Iris pigment epithelial cell (primary cell): Measurements from ENCODE around the gene NFIA.

Source experiments
- DNase-seq: peaks from one replicate; pipeline ENCODE4 v3.0.0-alpha.2; 2011; ENCODE audit warnings: low read depth

Gene NFIA

DNA sequence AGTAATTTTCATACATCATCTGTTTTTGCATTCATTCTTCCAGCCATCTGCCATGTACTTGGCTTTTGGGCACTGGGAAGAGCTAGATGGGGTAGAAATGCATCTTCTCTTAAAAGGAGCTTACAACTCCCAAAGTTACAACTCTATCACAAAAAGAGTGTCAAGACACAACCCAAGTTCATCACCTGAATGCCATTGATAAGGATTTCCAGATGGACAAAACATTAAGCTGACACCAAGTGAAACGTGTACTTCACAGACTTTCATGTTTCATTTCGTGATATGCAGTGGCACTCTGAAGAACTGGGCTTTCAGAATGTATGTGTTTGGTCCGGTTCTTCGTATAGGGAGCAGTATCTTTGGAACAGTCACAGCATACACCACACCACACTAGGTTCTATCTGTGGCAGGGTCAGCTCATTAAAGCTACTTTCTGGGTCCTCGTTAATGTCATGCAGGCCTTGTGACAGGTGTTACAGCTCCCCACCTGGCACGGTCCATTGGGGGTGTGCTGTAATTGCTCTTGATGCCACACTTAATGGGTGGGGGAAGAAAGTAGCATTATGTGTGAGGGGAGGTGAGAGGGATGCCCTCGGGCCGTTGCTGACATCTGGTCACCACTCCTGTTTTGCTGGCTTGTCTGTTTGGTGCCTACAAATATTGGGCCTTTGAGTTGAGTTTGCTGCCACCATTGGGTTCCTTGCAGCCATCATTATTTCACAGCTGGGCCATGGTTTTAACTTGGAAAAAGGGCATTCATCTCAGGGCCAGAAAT, 164.9 kb downstream of the NFIA start:
- no peak for DNase-seq

DNA sequence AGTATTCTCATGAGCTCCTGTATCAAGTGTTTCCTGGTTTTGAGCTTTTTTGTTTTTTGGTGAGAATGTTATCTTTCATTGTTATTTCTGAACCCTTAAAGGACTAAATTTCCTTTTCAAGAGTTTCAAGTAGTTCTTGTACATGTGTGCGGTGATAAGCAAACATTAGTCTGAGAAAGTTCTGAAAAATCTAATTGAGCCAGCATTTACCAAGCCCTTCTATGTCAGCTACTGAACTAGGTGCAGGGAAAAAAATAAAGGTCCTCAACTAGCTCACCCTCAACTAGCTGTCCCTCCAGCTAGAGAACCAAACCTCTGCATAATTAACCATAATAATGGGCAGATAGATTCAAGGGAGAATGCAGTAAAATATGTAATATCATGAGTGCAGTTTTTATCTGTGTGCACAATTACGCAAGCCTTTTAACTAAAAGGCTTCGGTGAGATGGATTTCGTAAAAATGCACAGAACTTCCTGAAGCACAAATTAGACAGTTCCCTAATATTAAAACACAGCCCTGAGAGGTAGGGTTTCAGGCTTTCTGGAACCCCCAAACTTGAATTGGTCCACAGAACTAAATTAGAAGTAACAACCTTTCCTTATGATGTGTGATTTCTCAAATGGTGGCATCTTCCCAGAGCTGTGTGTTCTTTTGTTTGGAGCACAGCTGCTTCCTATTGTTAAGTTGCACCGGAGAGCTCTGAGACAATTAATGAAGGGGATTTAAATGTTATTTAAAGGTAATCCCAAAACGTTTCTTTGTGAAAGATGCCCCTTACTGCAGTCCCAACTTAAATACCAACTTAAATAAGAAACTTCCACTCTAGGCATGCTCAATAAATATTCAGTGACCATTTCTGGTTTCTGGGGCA, 165.8 kb downstream of the NFIA start:
- DNase-seq, result no peak

DNA sequence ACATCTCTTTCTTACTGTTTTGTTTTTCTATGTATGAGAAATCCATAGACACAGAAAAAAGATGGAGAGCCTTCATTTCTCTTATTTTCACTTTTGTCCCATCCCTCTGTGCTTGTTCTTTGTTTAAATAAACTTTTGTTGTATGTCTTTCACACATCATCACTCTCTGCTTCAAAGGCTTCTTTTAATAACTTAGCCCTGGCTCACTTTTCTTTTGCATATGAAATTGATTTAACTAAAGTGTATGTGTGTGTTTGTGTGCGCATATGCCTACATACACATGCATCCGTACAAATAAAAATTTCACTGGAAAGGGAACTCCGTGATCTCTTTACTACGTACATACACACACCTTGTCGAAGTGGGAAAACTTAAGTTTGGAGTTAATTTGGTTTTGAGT, 168.6 kb downstream of the NFIA start:
- no peak for DNase-seq

DNA sequence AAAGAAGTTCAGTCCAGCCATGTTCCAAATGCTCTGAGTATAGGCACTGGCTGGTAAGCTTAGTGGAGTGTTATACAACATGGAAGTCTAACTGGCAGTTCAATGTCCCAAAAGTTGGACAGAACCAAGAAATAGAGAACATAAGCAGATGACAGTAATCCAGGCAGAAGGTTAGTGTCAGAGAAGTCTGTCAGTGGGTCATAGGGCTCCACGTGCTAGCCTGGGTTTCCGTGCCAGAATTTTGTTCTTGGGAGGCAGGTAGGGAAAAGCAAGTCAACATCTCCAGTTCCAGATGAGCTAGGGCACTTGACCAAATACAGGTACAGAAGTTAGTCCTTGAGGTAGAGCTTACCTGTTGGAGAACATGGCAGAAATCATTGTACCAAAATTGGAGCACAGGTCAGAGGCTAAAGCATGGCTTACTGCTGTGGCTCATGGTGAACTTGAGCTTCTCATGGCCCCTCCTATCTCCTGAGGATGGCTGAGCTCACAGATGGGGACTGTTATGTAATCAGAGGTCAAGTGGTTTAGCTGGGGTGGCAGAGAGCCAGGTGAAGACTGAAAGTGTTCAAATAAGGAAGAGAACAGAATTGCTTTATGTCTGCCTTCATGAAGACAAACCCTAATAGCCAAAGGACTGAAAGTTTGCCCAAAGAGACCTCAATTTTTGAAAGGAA, 170.8 kb downstream of the NFIA start:
- peak; percentile 91 for DNase-seq

DNA sequence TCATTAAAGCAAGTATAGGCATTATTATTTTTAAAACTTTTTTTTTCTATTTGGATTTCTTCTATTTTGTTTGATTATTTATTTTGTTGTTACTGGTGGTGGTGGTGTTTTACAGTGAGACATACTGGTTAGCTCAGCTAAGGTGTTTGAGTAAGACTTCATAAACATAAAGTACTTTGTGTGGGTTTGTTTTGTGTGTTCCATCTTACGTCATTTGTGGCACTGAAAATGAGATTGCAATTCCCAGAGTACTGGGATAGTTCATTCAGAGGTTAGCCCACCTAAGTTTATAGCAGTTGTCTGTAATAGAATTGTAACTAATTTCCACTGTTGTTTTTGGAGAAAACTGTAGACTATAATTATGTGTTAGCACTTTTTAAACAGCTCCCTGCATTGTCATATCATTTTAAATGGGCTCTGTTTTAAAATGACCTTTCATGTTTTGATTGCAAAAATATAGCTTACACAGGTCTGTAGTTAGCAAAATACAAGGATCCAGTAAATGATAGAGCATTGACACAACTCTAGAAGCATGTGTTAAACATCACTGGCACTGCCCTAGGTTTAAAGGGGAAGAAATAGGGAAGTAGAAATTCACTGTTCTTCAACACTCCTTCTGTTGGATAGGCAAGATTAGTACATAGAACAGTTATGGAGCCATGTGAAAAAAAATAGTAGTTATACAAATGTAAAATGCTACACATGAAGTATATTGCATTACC, 171.7 kb downstream of the NFIA start:
- DNase-seq, result peak; percentile 48

DNA sequence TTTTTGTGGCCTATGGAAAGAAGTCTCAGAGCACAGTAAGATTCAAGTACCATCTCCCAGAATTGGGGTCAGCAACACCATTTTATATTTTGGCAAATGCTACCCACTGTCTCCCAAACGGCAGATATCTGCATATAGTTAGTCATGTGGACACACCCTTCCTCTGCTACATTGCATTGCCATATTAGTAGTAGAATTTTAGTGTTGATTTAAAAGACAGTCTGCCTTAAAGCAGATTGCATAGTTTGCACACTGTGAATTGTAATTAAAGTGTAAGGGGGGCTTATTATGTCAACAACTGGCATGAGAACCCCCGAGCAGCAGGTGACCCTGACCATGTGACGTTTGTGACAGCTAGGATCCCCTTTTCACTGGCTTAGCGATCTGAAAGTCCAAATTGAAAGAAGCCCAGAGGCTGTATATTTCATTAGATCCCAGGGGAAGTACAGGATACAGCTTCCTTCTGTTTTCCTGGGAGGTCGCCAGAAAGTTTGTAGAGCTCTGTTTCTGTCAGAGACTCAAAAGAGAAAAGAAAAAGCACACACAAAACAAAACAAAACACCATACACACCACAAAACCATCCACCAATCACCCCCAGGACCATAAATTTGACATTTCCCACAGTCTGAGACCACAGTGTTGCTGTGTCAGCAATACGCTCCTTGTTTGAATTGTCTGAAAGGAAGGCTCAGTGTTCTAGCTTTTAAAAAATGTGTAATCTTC, 172.4 kb downstream of the NFIA start:
- peak; percentile 60 for DNase-seq

DNA sequence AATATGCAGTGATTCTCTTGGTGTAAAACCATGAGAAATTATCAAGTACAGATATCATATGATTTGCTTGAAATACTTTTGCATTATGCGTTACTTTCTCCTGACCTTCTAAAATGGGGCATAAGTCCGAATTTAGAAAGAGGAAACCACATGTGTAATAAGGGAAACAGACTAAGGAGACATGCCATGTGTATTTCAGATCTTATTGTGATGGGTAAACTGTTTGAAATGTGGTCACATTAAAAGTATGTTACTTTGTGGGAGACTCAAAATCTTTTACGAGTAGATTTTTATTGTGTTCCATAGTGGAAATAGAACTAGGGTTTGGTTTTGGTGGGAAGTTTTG, 173.0 kb downstream of the NFIA start:
- no peak for DNase-seq

DNA sequence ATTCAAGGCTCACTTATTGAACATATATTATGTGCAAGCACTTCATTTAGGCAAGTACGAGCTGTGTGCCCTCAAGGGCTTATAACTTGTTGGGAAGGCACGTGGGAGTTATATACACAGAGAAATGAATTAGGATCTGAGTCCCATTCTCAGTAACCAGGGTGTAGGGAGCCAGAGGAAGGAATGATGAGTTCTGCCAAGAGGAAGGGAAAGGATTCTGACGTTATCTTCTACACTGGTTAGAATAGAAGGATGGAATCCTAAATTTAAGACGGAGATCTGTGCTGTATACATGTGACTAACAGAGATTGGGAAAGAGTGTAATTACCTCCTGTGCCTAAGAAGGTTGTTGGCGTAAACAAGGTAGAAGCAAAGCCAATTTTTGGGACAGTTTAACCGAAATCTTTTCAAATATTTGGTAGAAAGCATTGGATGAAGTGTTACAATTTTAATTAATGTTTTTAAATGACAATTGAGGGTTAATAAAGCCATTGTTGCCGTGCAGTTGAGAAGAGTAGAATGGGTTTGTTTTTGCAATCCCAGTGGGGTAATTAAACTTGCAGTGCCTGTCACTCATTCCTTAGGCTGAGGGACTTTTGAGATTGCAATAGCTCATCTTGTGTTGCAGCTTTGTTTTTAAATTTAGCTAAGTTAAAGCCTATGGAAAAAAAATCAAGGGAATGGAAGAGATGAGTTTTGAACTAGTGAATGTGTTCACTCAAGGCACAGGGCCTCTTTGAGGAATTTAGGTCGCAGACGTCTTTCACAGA, 177.2 kb downstream of the NFIA start:
- peak; percentile 24 for DNase-seq

DNA sequence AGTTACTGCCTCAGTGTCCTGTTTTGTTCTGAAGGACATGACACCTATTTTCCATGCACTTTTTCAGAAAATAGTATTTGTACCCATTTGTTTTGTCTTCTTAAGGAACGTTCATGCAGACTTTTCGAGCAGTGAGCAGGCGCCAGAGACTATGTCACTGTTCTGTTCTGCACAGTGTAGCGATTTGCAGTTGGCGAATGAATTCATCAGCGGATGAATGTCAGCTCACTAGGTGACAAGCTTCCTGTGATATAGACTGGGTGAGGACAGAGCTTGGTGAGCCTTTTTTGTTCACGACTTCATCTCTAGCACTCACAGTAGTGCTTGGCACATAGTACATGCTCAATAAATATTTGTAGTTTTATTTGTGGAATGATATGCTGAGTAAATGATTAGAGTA, 177.8 kb downstream of the NFIA start:
- DNase-seq, result no peak

DNA sequence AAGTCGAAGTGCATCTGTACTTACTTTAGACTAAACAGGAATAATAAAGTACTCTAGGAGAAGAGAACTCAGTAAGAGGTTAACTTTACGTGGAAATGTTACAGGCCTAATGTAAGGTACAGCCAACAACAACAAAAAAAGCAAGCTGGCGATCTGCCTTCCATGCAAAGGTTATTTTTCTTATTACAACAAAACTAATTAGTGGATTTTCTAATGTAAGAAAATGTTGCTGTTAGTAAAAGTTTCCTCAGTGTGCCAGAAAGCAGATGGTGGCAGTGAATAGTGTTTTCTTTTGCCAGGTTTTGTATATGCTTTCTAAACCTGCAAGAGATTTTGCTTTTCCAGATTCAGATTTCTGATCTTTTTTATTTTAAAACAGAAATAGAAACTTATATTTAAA, 179.2 kb downstream of the NFIA start:
- no peak for DNase-seq

DNA sequence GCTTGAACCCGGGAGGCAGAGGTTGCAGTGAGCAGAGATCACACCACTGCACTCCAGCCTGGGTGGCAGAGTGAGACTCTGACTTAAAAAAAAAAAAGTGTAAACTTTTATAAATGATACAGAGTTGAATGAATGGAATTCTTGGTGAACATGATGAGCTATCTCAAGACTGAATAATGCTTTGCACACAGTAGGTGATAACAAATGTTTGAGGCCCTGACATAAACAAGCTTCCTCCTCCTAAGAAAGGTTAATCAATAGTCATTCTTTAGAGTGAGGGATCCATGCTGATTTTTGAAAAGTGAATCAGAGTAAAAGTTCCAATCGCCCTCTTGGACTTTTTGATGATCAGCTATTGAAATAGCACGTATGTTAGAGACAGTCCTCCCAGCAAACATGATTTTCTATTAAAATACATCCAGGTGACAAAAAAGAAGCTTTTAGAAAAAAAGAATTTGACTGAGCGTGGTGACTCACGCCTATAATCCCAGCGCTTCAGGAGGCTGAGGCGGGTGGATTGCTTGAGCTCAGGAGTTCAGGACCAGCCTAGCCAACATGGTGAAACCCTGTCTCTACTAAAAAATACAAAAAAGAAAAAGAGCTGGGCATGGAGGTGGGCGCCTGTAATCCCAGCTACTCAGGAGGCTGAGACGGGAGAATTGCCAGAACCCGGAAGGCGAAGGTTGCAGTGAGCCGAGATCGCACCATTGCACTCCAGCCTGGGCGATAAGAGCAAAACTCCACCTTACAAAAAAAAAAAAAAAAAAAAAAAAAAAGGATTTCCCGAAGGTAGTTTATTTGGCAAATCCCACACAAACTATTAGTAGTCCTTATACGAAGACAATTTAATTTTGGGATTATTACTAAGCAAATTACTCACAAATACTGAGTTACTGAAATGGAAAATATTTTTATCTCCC, 181.8 kb downstream of the NFIA start:
- no peak for DNase-seq

DNA sequence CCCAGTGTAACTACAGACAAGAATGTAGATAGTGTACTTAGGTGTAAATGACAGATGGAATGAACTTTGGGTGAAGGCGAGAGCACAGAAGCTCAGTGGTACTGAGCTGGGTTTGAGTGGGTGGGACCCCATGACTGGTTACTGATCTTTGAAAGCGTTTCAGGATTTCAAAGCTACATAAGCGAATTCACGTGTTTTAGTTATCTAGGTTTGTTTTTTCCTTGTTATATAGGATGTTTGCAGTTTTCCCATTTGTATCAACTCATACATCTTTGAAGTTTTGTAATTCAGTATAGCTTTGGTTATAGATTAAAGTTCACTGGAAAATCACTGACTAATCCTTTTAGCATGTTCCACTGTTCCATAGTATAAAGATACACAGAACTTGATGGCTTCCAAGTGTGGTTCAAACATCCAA, 182.5 kb downstream of the NFIA start:
- DNase-seq, result no peak

DNA sequence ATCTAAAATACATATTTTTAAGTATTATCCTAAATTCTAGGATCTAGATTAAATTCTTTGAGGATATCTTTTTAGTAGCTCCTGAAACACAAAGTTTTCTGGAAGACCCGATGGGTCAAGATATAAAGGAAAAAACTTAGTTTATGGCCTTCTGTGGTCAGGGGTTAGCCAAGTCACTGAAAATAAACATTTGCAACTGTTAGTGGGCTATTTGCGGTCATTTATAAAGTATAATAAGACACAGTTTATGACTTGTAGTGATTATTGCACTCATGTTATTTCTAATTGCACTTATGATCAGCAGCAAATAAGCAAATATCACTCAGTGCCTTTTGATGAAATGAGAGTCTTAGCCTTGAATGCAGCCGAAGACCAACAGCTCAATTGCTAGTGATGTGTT, 183.3 kb downstream of the NFIA start:
- no peak for DNase-seq

DNA sequence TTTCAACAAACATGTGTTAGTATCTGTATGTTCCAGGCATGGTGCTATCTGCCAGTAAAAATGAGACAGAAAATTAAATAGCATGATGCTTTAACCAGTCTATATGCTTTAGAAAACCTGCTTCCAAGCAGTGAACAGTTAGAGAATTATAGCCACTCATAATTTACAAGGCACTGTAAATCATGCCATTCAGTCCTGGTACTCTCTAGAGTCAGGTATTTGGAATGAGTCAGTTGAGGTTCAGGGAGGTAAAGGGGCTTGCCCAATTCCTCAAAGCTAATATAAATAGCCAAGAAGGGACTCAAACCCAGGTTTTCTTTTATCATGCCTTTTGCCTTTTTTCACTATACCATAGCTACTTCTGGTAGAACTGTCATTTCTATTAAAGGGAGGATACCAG, 184.4 kb downstream of the NFIA start:
- no peak for DNase-seq

DNA sequence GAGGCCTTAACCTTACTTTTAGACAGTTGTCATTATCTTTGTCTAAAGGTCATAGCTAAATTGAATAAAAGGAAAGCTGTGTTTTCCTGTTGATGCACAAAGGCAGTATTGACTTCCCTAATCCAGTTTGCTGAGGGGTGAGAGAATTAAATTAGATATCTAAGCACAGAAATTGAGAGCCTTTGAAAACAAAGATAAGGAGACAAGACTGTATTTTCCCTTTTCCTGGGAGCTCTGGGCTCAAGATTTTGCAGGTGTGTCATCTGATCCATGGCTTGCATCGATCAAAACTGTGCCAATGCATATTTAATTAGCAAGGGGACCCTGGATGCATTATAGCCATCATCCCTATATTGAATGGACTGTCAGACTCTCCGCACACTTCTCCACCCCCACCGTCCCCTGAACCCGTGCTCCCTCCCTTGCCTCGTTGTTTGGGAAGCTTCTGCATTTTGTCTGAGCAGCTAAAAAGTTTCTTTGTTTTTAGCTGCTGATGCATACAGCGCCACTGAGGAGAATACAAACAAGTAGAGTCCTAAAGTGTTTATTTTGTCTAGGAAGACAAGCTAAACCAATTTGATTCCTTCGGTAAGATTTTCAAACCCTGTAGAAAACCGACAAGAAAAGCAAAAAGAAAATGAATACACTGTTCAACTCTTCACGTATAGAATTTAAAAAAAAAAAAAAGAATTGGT, 186.3 kb downstream of the NFIA start:
- DNase-seq, result no peak

DNA sequence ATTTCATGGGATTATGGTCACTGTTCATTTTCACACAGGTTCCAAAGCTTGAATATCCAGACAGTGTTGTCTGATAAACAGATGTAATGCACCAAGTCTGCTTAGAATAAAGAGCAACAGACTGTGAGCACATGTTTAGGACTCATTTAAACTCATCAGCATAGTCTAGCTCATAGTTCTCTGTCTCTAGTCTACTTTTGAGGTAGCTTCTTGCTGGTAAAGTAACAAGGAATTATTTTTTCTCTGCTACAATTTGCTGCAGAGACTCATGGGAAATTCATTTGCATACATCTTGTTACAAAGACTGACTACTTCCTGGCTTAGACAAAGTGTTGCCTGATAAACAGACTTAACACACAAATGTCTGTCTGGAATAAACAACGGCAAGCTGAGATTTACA, 187.2 kb downstream of the NFIA start:
- no peak for DNase-seq

DNA sequence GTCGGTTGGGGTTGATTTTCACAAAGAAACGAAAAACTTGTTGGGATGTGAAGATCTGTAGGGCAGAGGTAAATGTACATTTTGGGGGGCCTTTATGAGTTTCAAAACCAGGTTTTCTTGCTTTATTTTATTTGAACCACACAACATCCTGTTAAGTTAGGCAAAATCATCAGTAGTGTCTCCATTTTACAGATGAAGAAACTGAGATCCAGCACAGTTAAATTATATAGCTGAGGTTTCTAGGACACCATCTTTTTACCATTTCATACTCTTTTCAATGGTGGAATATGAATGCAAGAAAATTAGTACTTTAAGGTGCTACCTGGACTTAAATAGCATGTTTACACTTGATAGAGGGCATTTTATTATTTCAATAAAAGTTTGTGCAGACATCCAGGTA, 187.7 kb downstream of the NFIA start:
- no peak for DNase-seq

DNA sequence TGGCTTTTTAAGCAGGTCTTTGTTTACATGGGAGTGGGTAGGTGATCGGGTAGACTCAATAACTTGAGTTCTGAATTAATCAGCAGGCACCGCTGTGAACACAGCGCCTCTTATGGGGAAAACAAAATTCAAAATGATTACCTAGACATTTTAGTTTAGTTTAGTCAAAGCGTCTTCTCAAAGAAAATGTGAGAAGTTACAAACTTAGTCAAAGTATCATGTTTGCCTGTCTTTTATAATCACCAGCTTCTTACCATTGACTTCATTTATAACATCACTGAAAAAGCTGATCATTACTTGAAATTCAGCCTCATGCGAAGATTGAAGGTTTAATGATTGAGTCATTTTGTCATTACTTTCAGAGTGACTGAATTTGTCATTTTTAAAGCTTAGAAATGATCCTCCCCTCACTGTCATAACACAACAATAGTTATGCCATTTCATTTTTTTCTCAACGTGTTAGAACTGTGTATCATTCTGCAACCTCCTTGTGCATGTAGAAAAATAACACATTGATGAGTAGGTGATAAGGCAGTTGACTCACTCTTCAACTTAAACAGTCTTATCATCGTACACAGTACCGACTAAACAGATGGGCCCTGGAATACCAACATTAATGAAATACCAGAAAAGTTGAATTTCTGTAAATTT, 188.5 kb downstream of the NFIA start:
- DNase-seq, result peak; percentile 91

DNA sequence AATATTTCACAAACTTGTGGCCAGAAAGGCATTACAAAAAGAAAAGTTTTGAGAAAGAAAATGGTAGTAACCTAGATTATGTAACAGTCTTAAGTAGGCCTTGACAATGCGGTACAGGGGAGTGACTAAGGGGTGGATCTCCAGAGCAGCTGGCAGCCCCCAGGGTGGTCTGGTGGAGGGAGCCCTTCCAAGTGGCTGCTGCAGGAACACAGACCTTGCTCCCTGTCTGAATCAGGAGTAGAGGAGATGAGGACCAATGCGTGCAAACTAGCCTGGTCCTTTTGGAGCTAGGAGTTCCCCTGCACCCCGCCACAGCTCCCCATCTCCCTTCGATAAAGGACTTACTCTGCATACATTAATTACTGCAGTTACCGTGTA, 189.0 kb downstream of the NFIA start:
- no peak for DNase-seq
